K562 (cell line): ENCODE measurements around the gene RNF168. TPM values are rescaled to one million over a fixed set of nuclear protein-coding genes. Genes with fewer than 3 reads are reported as not detected.

Experiments used
- ATF7 ChIP-seq: fragments of 450-650 bp; IDR thresholded peaks from 2 replicates; pipeline ENCODE4 v1.7.1; 2014; ENCODE audit warnings: mild to moderate bottlenecking, moderate library complexity
- BCLAF1 ChIP-seq, 2 experiments: fragments of 450-650 bp in 1 of 2; IDR thresholded peaks; 2 replicates each; pipeline ENCODE4 v1.6.1; 2011 to 2017; ENCODE audit warnings: low read depth in 2 of 2, antibody characterized with exemption in 1 of 2, borderline replicate concordance in 1 of 2, low read length in 1 of 2, mild to moderate bottlenecking in 1 of 2, mixed read lengths in 1 of 2; ENCODE audit not compliant: control insufficient read depth in 1 of 2
- CBX3 ChIP-seq, 2 experiments: IDR thresholded peaks; 1 replicate in 1 of 2; 2 replicates in 1 of 2; pipeline ENCODE4 v1.6.1; 2012; ENCODE audit warnings: inconsistent platforms in 2 of 2, low read length in 2 of 2, borderline replicate concordance in 1 of 2, control low read depth in 1 of 2
- CREM ChIP-seq: IDR thresholded peaks from 2 replicates; pipeline ENCODE4 v1.6.1; 2014; ENCODE audit warnings: antibody characterized with exemption, low read depth
- GTF2E2 ChIP-seq: fragments of 200-800 bp; sonication (Bioruptor generic); IDR thresholded peaks from 2 replicates; pipeline ENCODE4 v1.6.1; 2016; ENCODE audit warnings: missing genetic modification characterization, missing compliant biosample characterization
- KDM1A ChIP-seq, 2 experiments: fragments of 450-650 bp; IDR thresholded peaks; 2 replicates each; pipeline ENCODE4 v1.6.1; 2016; ENCODE audit warnings: mild to moderate bottlenecking in 2 of 2
- LEF1 ChIP-seq: fragments of 450-650 bp; IDR thresholded peaks from 2 replicates; pipeline ENCODE4 v1.6.1; 2016; ENCODE audit warnings: mild to moderate bottlenecking
- NCOA1 ChIP-seq: fragments of 450-650 bp; IDR thresholded peaks from 2 replicates; pipeline ENCODE4 v1.6.1; 2016; ENCODE audit warnings: low read depth
- ZC3H4 ChIP-seq: sonication (generic); formaldehyde crosslinking; IDR thresholded peaks from 2 replicates; pipeline ENCODE4 v1.9.0; 2021; ENCODE audit warnings: missing genetic modification reagents, borderline replicate concordance
- ZMIZ1 ChIP-seq, 2 experiments: fragments of 150-350 bp in 1 of 2; IDR thresholded peaks; 2 replicates each; pipeline ENCODE4 v1.6.1; 2012 to 2016; ENCODE audit warnings: low read depth in 2 of 2, low read length in 2 of 2, mild to moderate bottlenecking in 1 of 2, moderate library complexity in 1 of 2
- ZNF175 ChIP-seq: fragments of 200-800 bp; sonication (Bioruptor generic); IDR thresholded peaks from 2 replicates; pipeline ENCODE4 v1.6.1; 2016; ENCODE audit warnings: low read depth, mild to moderate bottlenecking, missing genetic modification characterization, missing compliant biosample characterization
- ZNF311 ChIP-seq: fragments of 250-450 bp; sonication (Bioruptor Pico); IDR thresholded peaks from 2 replicates; pipeline ENCODE4 v1.4.0; 2020; ENCODE audit warnings: mild to moderate bottlenecking, moderate library complexity
- polyA plus RNA-seq, 8 experiments: library from polyadenylated mRNA; depleted of rRNA in 4 of 8; stranded (reverse) in 5 of 8; unstranded in 3 of 8; fragments of >200 nt; fragmentation: Nextera tagmentation in 2 of 8; fragmentation: Illumina TruSeq in 1 of 8; extraction: Ambion mirVana in 2 of 8; extraction: Trizol in 1 of 8; gene quantifications; 2 replicates each; pipeline versions ENCODE4 v1.2.1 to v1.2.3, GENCODE V29; 2011 to 2014; ENCODE audit warnings: inconsistent platforms in 1 of 8, missing spikeins in 1 of 8
- total RNA-seq, 7 experiments: library from RNA; depleted of rRNA in 6 of 7; stranded (reverse); fragments of >200 nt in 6 of 7; fragmentation: Illumina TruSeq in 2 of 7; extraction: Trizol in 2 of 7; gene quantifications; 2 replicates each; pipeline versions ENCODE4 v1.2.1 to v1.2.3, GENCODE V29; 2011 to 2021; ENCODE audit warnings: low replicate concordance in 1 of 7
- TF ChIP-seq, protein P1 (sequence below): sonication (generic); formaldehyde crosslinking; IDR thresholded peaks from 2 replicates; pipeline ENCODE4 v1.8.0; 2022; ENCODE audit warnings: mild to moderate bottlenecking, missing genetic modification reagents

The RNF168 gene
- total and polyA plus RNA-seq, 9 of the 15 experiments (the other 6 are each of a cell fraction or from before 2014, with no cell fraction given): 6.0 to 32.1 (median 16.6) TPM

DNA sequence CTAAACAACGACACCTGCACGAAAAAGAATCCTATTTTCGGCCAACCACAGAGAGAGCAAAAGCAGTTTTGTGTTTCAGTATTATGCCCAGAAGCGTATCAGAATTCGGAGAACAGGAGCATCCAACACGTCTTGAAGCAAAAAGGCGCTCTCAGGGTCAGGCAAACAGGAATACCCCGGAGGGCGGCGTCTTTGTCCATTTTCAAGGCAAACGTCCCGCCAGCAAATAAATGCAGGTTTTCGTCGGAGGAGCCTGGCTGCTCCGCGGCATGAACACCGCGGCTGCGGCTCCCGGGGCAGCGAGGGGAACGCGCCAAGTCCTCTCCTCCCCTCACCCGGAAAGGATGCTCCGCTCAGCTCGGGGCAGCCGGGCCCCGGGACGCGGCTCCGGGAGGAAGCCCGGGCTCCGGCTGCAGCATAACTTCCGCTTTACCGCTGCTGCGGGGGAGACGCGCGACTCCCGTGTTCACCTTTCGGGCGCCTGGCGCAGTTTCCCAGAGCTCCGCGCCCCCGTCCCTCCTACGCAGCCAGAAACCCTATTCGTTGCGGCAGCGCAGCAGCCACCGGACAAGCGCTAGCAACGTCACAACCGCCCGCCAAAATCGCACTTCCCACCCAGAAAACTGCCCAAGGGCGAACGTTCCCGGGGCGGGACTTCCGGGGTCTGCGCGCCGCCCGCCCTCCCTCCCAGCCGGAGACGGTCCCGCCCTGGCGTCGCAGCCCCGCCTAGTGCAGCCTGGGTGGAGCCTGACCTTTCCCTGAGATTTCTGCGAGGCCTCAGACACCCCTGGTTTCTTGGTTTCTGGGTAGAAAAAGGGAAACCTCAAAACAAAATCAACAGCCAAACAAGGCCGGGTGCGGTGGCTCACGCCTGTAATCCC is at the start of gene RNF168 (continued):
- TF ChIP-seq LEF1 (0 out of 2 replicates have a peak, but pooled peaks have one; percentile 17), NCOA1 (peak; percentile 70; the same call in 1 of the 2 replicates), BCLAF1 (IDR thresholded peaks at IDR 0.05; ENCODE audit: borderline replicate concordance in 1 of 2, control insufficient read depth in 1 of 2, low read depth in 2 of 2, low read length in 1 of 2) (peak in 1 of 2 experiments; percentile 55; a peak in 1 of 4 replicates), KDM1A (IDR thresholded peaks at IDR 0.05) (0 out of 4 replicates have a peak, but pooled peaks of 1 of the 2 experiments have one; percentile 27), GTF2E2 (tag) (peak; percentile 83; the same call in 1 of the 2 replicates), CREM (peak; percentile 97), ZC3H4 (CRISPR knock-in tag) (no peak), ZNF175 (CRISPR knock-in tag) (0 out of 2 replicates have a peak, but pooled peaks have one; percentile 34), ZNF311 (no peak), ATF7 (peak; percentile 79), CBX3 (IDR thresholded peaks at IDR 0.05; ENCODE audit: borderline replicate concordance in 1 of 2, low read length in 2 of 2) (peak in 1 of 2 experiments; percentile 56; a peak in 1 of 3 replicates), ZMIZ1 (IDR thresholded peaks at IDR 0.05; ENCODE audit: low read depth in 2 of 2, low read length in 2 of 2) (peak in 1 of 2 experiments; percentile 67; a peak in 1 of 4 replicates)
- TF ChIP-seq, protein P1, sequence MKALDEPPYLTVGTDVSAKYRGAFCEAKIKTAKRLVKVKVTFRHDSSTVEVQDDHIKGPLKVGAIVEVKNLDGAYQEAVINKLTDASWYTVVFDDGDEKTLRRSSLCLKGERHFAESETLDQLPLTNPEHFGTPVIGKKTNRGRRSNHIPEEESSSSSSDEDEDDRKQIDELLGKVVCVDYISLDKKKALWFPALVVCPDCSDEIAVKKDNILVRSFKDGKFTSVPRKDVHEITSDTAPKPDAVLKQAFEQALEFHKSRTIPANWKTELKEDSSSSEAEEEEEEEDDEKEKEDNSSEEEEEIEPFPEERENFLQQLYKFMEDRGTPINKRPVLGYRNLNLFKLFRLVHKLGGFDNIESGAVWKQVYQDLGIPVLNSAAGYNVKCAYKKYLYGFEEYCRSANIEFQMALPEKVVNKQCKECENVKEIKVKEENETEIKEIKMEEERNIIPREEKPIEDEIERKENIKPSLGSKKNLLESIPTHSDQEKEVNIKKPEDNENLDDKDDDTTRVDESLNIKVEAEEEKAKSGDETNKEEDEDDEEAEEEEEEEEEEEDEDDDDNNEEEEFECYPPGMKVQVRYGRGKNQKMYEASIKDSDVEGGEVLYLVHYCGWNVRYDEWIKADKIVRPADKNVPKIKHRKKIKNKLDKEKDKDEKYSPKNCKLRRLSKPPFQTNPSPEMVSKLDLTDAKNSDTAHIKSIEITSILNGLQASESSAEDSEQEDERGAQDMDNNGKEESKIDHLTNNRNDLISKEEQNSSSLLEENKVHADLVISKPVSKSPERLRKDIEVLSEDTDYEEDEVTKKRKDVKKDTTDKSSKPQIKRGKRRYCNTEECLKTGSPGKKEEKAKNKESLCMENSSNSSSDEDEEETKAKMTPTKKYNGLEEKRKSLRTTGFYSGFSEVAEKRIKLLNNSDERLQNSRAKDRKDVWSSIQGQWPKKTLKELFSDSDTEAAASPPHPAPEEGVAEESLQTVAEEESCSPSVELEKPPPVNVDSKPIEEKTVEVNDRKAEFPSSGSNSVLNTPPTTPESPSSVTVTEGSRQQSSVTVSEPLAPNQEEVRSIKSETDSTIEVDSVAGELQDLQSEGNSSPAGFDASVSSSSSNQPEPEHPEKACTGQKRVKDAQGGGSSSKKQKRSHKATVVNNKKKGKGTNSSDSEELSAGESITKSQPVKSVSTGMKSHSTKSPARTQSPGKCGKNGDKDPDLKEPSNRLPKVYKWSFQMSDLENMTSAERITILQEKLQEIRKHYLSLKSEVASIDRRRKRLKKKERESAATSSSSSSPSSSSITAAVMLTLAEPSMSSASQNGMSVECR (CRISPR knock-in tag): peak; percentile 52; the same call in 1 of the 2 replicates
